ENCODE results near the gene SPATA13. TPM values are rescaled to one million over a fixed set of nuclear protein-coding genes. Genes with fewer than 3 reads are reported as not detected.

SPATA13 gene
- total RNA-seq, 1 donor from 2014 or later, result 44.2 TPM

- Histone ChIP-seq H3K27me3 (ENCODE audit: low read depth) (no peaks in the 10 kb centered on the region), H3K4me1 (peaks cover 11% of the 10 kb centered on the region), H3K4me3 (no peak overlapping the region), H3K36me3 (no peaks in the 10 kb centered on the region), H3K27ac (no peak overlapping the region), H3K9me3 (no peaks in the 10 kb centered on the region)
- no peak for TF ChIP-seq CTCF (IDR thresholded peaks at IDR 0.05)
- intact Hi-C loops (cut with DNase I), result no loop called here
- DNase-seq (no peak), ATAC-seq (no peak)
These were observed 8.7 kb upstream of the SPATA13 start for GRCh38 chr13:24151864-24152263.

- ATAC-seq (no peak), DNase-seq (no peak)
- Histone ChIP-seq H3K27ac (no peak overlapping the region), H3K4me1 (peaks cover 11% of the 10 kb centered on the region), H3K9me3 (no peaks in the 10 kb centered on the region), H3K36me3 (no peaks in the 10 kb centered on the region), H3K27me3 (ENCODE audit: low read depth) (no peaks in the 10 kb centered on the region), H3K4me3 (no peak overlapping the region)
- intact Hi-C loops (cut with DNase I), result no loop called here
- no peak for TF ChIP-seq CTCF (IDR thresholded peaks at IDR 0.05)
These were observed 8.0 kb upstream of the SPATA13 start for GRCh38 chr13:24152292-24153214.

- H3K4me3 ChIP-seq, result no peak overlapping the region
- no peaks in the 10 kb centered on the region for H3K9me3 ChIP-seq
- intact Hi-C loops (cut with DNase I), result no loop called here
- ATAC-seq (no peak), DNase-seq (no peak)
- TF ChIP-seq CTCF (IDR thresholded peaks at IDR 0.05), result no peak
- no peak overlapping the region for H3K27ac ChIP-seq
- no peaks in the 10 kb centered on the region for H3K27me3 ChIP-seq (ENCODE audit: low read depth)
- peaks cover 8% of the 10 kb centered on the region for H3K4me1 ChIP-seq
- no peaks in the 10 kb centered on the region for H3K36me3 ChIP-seq
These were observed 7.2 kb upstream of the SPATA13 start for GRCh38 chr13:24153347-24153746.

GRCh38 chr13:24153979-24154701, 6.4 kb upstream of the SPATA13 start:
- ATAC-seq, result peak; percentile 56 to 66

GRCh38 chr13:24159357-24159756, 1.2 kb upstream of the SPATA13 start:
- TF ChIP-seq CTCF (IDR thresholded peaks at IDR 0.05), result no peak
- ATAC-seq (no peak), DNase-seq (no peak)
- Histone ChIP-seq H3K9me3 (no peaks in the 10 kb centered on the region), H3K27me3 (ENCODE audit: low read depth) (no peaks in the 10 kb centered on the region), H3K4me3 (no peak overlapping the region), H3K27ac (no peak overlapping the region), H3K4me1 (peaks cover 27% of the 10 kb centered on the region), H3K36me3 (no peaks in the 10 kb centered on the region)
- intact Hi-C loops (cut with DNase I), result no loop called here

More at GRCh38 chr13:24153979-24154701, 6.4 kb upstream of the SPATA13 start:
- intact Hi-C loops (cut with DNase I), result no loop called here
- Histone ChIP-seq H3K27me3 (ENCODE audit: low read depth) (no peaks in the 10 kb centered on the region), H3K4me1 (no peaks in the 10 kb centered on the region), H3K36me3 (no peaks in the 10 kb centered on the region), H3K27ac (no peak overlapping the region), H3K9me3 (no peaks in the 10 kb centered on the region), H3K4me3 (no peak overlapping the region)
- DNase-seq, result no peak
- no peak for TF ChIP-seq CTCF (IDR thresholded peaks at IDR 0.05)
